Aorta (tissue), 5 donors: ENCODE measurements around the gene ATP10A. TPM values are rescaled to one million over a fixed set of nuclear protein-coding genes. Genes with fewer than 3 reads are reported as not detected.
A peak's percentile ranks its signal among the peaks of the same experiment; 100 is the strongest.

Experiments
- ATAC-seq: fragments of 200-7000 bp; cut with Tn5 transposase; one replicate; pipeline ENCODE4 v1.9.1; 2022; ENCODE audit warnings: moderate library complexity; ENCODE audit not compliant: low FRiP score
- DNase-seq, 2 donors: peaks; one replicate each; pipeline ENCODE4 v3.0.0-alpha.2; 2020
- H3K27ac ChIP-seq, 2 donors: one replicate each; pipeline ENCODE4 v1.5.1; 2013; ENCODE audit warnings: low read length in 2 of 2, mild to moderate bottlenecking in 2 of 2, moderate library complexity in 2 of 2, control low read depth in 1 of 2, inconsistent platforms in 1 of 2, low read depth in 1 of 2
- H3K27me3 ChIP-seq, 2 donors: one replicate each; pipeline ENCODE4 v1.6.1; 2013; ENCODE audit warnings: control low read depth in 1 of 2, low read length in 1 of 2, mild to moderate bottlenecking in 1 of 2, moderate library complexity in 1 of 2; ENCODE audit not compliant: insufficient read depth in 2 of 2, control insufficient read depth in 1 of 2
- H3K36me3 ChIP-seq, 2 donors: one replicate each; pipeline ENCODE4 v1.6.1; 2013; ENCODE audit warnings: control low read depth in 1 of 2, low read length in 1 of 2, mild to moderate bottlenecking in 1 of 2; ENCODE audit not compliant: insufficient read depth in 2 of 2, control insufficient read depth in 1 of 2
- H3K4me1 ChIP-seq, 2 donors: one replicate each; pipeline ENCODE4 v1.6.1; 2013; ENCODE audit warnings: low read length in 2 of 2, control low read depth in 1 of 2, mild to moderate bottlenecking in 1 of 2, moderate library complexity in 1 of 2; ENCODE audit not compliant: insufficient read depth in 2 of 2, control insufficient read depth in 1 of 2
- H3K4me3 ChIP-seq, 2 donors: one replicate each; pipeline ENCODE4 v1.5.1; 2013; ENCODE audit warnings: low read length in 2 of 2, control low read depth in 1 of 2, mild to moderate bottlenecking in 1 of 2
- H3K9me3 ChIP-seq: one replicate; pipeline ENCODE4 v1.6.1; 2013; ENCODE audit warnings: mild to moderate bottlenecking, low read length; ENCODE audit not compliant: control insufficient read depth
- WGBS, 2 donors: extraction: QIAGEN DNeasy Blood & Tissue Kit; methylation state at CpG; one replicate each; pipeline ENCODE4 v1.1.7; 2013; 5-methylcytosine and 5-hydroxymethylcytosine counted together
- intact Hi-C, 2 donors: fragments of 100-400 bp; cut with DNase I; formaldehyde crosslinking; loops; one replicate each; pipeline versions ENCODE4 v1.14.2 to v1.15.0; 2022
- polyA plus RNA-seq, 2 donors: library from polyadenylated mRNA; stranded (reverse); fragments of 200-250 nt; gene quantifications; one replicate each; pipeline ENCODE4 v1.2.3, GENCODE V29; 2013
- total RNA-seq, 2 donors: library from RNA; stranded (reverse); fragmentation: NEBNext Ultra II Directional; extraction: Animal tissue kit (Norgen Biotek cat#: 25700); gene quantifications; one replicate each; pipeline ENCODE4 v1.2.1, GENCODE V29; 2021
- donor health status: healthy with polysubstance abuse.
- donor health status: Bipolar disorder and iron deficiency.
- donor health status: DM: no; HTN: no; CAD: no.
- donor health status: DM: no; HTN: no; CAD: no.
- donor health status: DM: yes; HTN: yes; CAD: no.

Gene ATP10A
- total and polyA plus RNA-seq, 4 donors: 3.6 to 55.0 (median 22.2) TPM

GRCh38 chr15:25792128-25792527, 71.0 kb downstream of the ATP10A start:
- H3K9me3 ChIP-seq: no peaks in the 10 kb centered on the region
- H3K27ac ChIP-seq: no peak overlapping the region
- DNase-seq (no peak), ATAC-seq (no peak)
- intact Hi-C loops: no loop called here
- H3K4me3 ChIP-seq: no peak overlapping the region
- no peaks in the 10 kb centered on the region for H3K27me3 ChIP-seq
- 52 to 69% methylated on average over 3 of the region's 3 CpGs for WGBS, 2 donors
- no peaks in the 10 kb centered on the region for H3K36me3 ChIP-seq
- H3K4me1 ChIP-seq: peaks cover 4 to 10% of the 10 kb centered on the region in 2 donors

GRCh38 chr15:25790000-25790660, 73.0 kb downstream of the ATP10A start:
- Histone ChIP-seq H3K27me3 (no peaks in the 10 kb centered on the region), H3K27ac (peak overlapping the region in 1 of 2 donors; percentile 11), H3K4me1 (peaks cover 4 to 8% of the 10 kb centered on the region in 2 donors), H3K4me3 (no peak overlapping the region), H3K36me3 (no peaks in the 10 kb centered on the region), H3K9me3 (no peaks in the 10 kb centered on the region)
- intact Hi-C loops: loop anchor here (5.0 to 10.0 kb wide), 3 partner anchors 42 to 72 kb away; partner anchors contain the start of gene ATP10A (in 1 of the 2)
- peak; percentile 68 for ATAC-seq
- 53 to 58% methylated on average over 7 of the region's 7 CpGs for WGBS, 2 donors
- DNase-seq: peak in 1 of 2 donors; percentile 80

GRCh38 chr15:25789616-25789999, 73.5 kb downstream of the ATP10A start:
- intact Hi-C loops: loop anchor here (5.0 to 10.0 kb wide), 3 partner anchors 43 to 73 kb away; partner anchors contain the start of gene ATP10A (in 1 of the 2)
- WGBS, 2 donors: 80 to 85% methylated on average over 5 of the region's 5 CpGs
- H3K27me3 ChIP-seq: no peaks in the 10 kb centered on the region
- DNase-seq (no peak), ATAC-seq (no peak)
- no peaks in the 10 kb centered on the region for H3K36me3 ChIP-seq
- no peak overlapping the region for H3K4me3 ChIP-seq
- no peaks in the 10 kb centered on the region for H3K9me3 ChIP-seq
- peaks cover 4 to 6% of the 10 kb centered on the region in 2 donors for H3K4me1 ChIP-seq
- peak overlapping the region in 1 of 2 donors; percentile 21 for H3K27ac ChIP-seq

- Histone ChIP-seq H3K4me1 (peaks cover 3 to 4% of the 10 kb centered on the region in 2 donors), H3K27ac (no peak overlapping the region), H3K4me3 (no peak overlapping the region), H3K9me3 (no peaks in the 10 kb centered on the region), H3K36me3 (no peaks in the 10 kb centered on the region), H3K27me3 (no peaks in the 10 kb centered on the region)
- DNase-seq: peak in 1 of 2 donors; percentile 32
- ATAC-seq: peak; percentile 33
- 0 to 4% methylated on average over 2 of the region's 2 CpGs for WGBS, 2 donors
- intact Hi-C loops: loop anchor here (5.0 to 10.0 kb wide), 3 partner anchors 43 to 73 kb away; partner anchors contain the start of gene ATP10A (in 1 of the 2)
Observed at GRCh38 chr15:25789211-25789610, 73.9 kb downstream of the ATP10A start.

GRCh38 chr15:25787855-25788520, 75.1 kb downstream of the ATP10A start:
- ATAC-seq: peak; percentile 41
- Histone ChIP-seq H3K9me3 (no peaks in the 10 kb centered on the region), H3K4me3 (no peak overlapping the region), H3K4me1 (peaks cover 3 to 4% of the 10 kb centered on the region in 2 donors), H3K27ac (peak overlapping the region in 1 of 2 donors; percentile 23), H3K27me3 (no peaks in the 10 kb centered on the region), H3K36me3 (no peaks in the 10 kb centered on the region)
- DNase-seq: peak; percentile 70 to 85
- intact Hi-C loops: loop anchor here (2.0 to 10.0 kb wide), 4 partner anchors 44 to 75 kb away; partner anchors contain the start of gene ATP10A (in 2 of the 2)
- WGBS, 2 donors: 20 to 23% methylated on average over 13 of the region's 13 CpGs

- no peak overlapping the region for H3K4me3 ChIP-seq
- intact Hi-C loops: loop anchor here (2.0 to 10.0 kb wide), 4 partner anchors 45 to 75 kb away; partner anchors contain the start of gene ATP10A (in 2 of the 2)
- H3K27ac ChIP-seq: peak overlapping the region in 1 of 2 donors; percentile 23
- no peaks in the 10 kb centered on the region for H3K9me3 ChIP-seq
- 76 to 80% methylated on average over 2 of the region's 2 CpGs for WGBS, 2 donors
- no peaks in the 10 kb centered on the region for H3K27me3 ChIP-seq
- H3K36me3 ChIP-seq: no peaks in the 10 kb centered on the region
- DNase-seq (peak in 1 of 2 donors; percentile 59), ATAC-seq (no peak)
- H3K4me1 ChIP-seq: peaks cover 3 to 4% of the 10 kb centered on the region in 2 donors
Observed at GRCh38 chr15:25787381-25787780, 75.7 kb downstream of the ATP10A start.

- intact Hi-C loops: loop anchor here (2.0 to 10.0 kb wide), 4 partner anchors 46 to 77 kb away; partner anchors contain the start of gene ATP10A (in 2 of the 2)
- H3K4me1 ChIP-seq: peaks cover 3 to 4% of the 10 kb centered on the region in 2 donors
- peak overlapping the region in 1 of 2 donors; percentile 2 for H3K27ac ChIP-seq
- no peaks in the 10 kb centered on the region for H3K27me3 ChIP-seq
- no peak overlapping the region for H3K4me3 ChIP-seq
- WGBS, 2 donors: 97% methylated on average over 14 of the region's 14 CpGs
- ATAC-seq (no peak), DNase-seq (peak in 1 of 2 donors; percentile 39)
- no peaks in the 10 kb centered on the region for H3K36me3 ChIP-seq
- H3K9me3 ChIP-seq: no peaks in the 10 kb centered on the region
Observed at GRCh38 chr15:25786040-25786439, 77.1 kb downstream of the ATP10A start.

GRCh38 chr15:25785641-25786025, 77.5 kb downstream of the ATP10A start:
- intact Hi-C loops: loop anchor here (2.0 to 10.0 kb wide), 4 partner anchors 47 to 77 kb away; partner anchors contain the start of gene ATP10A (in 2 of the 2)
- Histone ChIP-seq H3K4me3 (no peak overlapping the region), H3K9me3 (no peaks in the 10 kb centered on the region), H3K27me3 (no peaks in the 10 kb centered on the region), H3K27ac (peak overlapping the region in 1 of 2 donors; percentile 2), H3K4me1 (peaks cover 3 to 4% of the 10 kb centered on the region in 2 donors), H3K36me3 (peaks cover 0 to 3% of the 10 kb centered on the region in 2 donors)
- DNase-seq: peak in 1 of 2 donors; percentile 71
- WGBS, 2 donors: 52 to 68% methylated on average over 9 of the region's 9 CpGs
- no peak for ATAC-seq
